Endodermal cell (in vitro differentiated cells): ENCODE data around the gene SCRN2. TPM values are rescaled to one million over a fixed set of nuclear protein-coding genes. Genes with fewer than 3 reads are reported as not detected.
A peak's percentile ranks its signal among the peaks of the same experiment; 100 is the strongest.

Experiments used
- DNase-seq: peaks from one replicate; pipeline ENCODE4 v3.0.0-alpha.2; 2017
- H3K27ac ChIP-seq: 2 replicates; pipeline ENCODE4 v1.5.1; 2013; ENCODE audit warnings: mild to moderate bottlenecking, low read depth, low read length, moderate library complexity
- H3K27me3 ChIP-seq: 2 replicates; pipeline ENCODE4 v1.6.1; 2013; ENCODE audit warnings: mild to moderate bottlenecking, low read length, moderate library complexity; ENCODE audit not compliant: insufficient read depth, control insufficient read depth, poor library complexity, severe bottlenecking
- H3K36me3 ChIP-seq: 2 replicates; pipeline ENCODE4 v1.7.0; 2013; ENCODE audit warnings: mild to moderate bottlenecking, low read length, moderate library complexity; ENCODE audit not compliant: control insufficient read depth, insufficient read depth
- H3K4me1 ChIP-seq: one replicate; pipeline ENCODE4 v1.7.0; 2013; ENCODE audit warnings: low read length; ENCODE audit not compliant: control insufficient read depth, insufficient read depth
- H3K4me3 ChIP-seq: 2 replicates; pipeline ENCODE4 v1.5.1; 2013; ENCODE audit warnings: mild to moderate bottlenecking, low read length, moderate library complexity
- H3K9ac ChIP-seq: 2 replicates; pipeline ENCODE4 v1.6.1; 2013; ENCODE audit warnings: mild to moderate bottlenecking, low read length, moderate library complexity; ENCODE audit not compliant: poor library complexity, severe bottlenecking; ENCODE audit errors: extremely low read depth
- H3K9me3 ChIP-seq: 2 replicates; pipeline ENCODE4 v1.6.1; 2013; ENCODE audit warnings: mild to moderate bottlenecking, low read length, moderate library complexity; ENCODE audit not compliant: control insufficient read depth
- H3K27ac Mint-ChIP-seq: 2 replicates; pipeline ENCODE4 v1.8.0; 2020; ENCODE audit warnings: mixed read lengths
- H3K27me3 Mint-ChIP-seq: 2 replicates; pipeline ENCODE4 v1.8.0; 2021; ENCODE audit warnings: mild to moderate bottlenecking, mixed read lengths; ENCODE audit not compliant: insufficient read depth
- H3K36me3 Mint-ChIP-seq: 2 replicates; pipeline ENCODE4 v1.8.0; 2020; ENCODE audit warnings: low read depth, mixed read lengths
- H3K4me1 Mint-ChIP-seq: 2 replicates; pipeline ENCODE4 v1.8.0; 2020; ENCODE audit warnings: mixed read lengths
- H3K4me3 Mint-ChIP-seq: 2 replicates; pipeline ENCODE4 v1.8.0; 2020; ENCODE audit warnings: mild to moderate bottlenecking, moderate library complexity, mixed read lengths
- H3K9me3 Mint-ChIP-seq: 2 replicates; pipeline ENCODE4 v1.8.0; 2020; ENCODE audit warnings: mild to moderate bottlenecking, mixed read lengths
- CTCF ChIP-seq: fragments of 200-600 bp; sonication (generic); conservative IDR thresholded peaks from 2 replicates; pipeline ENCODE4 v1.5.0; 2021; ENCODE audit warnings: antibody characterized with exemption, mild to moderate bottlenecking
- WGBS, 2 experiments: methylation state at CpG; one replicate each; pipeline versions ENCODE4 v1.1.5 to v1.1.7; 2013; ENCODE audit warnings: missing lambda C conversion rate in 2 of 2, mixed read lengths in 1 of 2; ENCODE audit not compliant: insufficient coverage in 1 of 2, insufficient read length in 1 of 2; 5-methylcytosine and 5-hydroxymethylcytosine counted together
- total RNA-seq, 2 donors: library from RNA; stranded (reverse); fragmentation: NEBNext Ultra II Directional in 1 of 2; extraction: Animal tissue kit (Norgen Biotek cat#: 25700) in 1 of 2; gene quantifications; 2 replicates in 1 of 2; 3 replicates in 1 of 2; pipeline ENCODE4 v1.2.1, GENCODE V29; 2021

SCRN2 gene
- total RNA-seq, 2 donors from 2014 or later: 54.5 to 71.9 TPM

GRCh38 chr17:47821031-47821423 lies 20.0 kb downstream of the SCRN2 start:
- Mint-ChIP-seq H3K4me3 (peak overlapping the region; percentile 87), H3K36me3 (peaks cover 28% of the 10 kb centered on the region), H3K9me3 (no peaks in the 10 kb centered on the region), H3K4me1 (peaks cover 10% of the 10 kb centered on the region), H3K27ac (peak overlapping the region; percentile 66), H3K27me3 (no peaks in the 10 kb centered on the region)
- TF ChIP-seq CTCF: no peak
- Histone ChIP-seq H3K27ac (no peak overlapping the region), H3K9me3 (no peaks in the 10 kb centered on the region), H3K27me3 (no peaks in the 10 kb centered on the region), H3K4me3 (peak overlapping the region; percentile 91), H3K4me1 (no peaks in the 10 kb centered on the region), H3K9ac (peak overlapping the region; percentile 53), H3K36me3 (peaks cover 28% of the 10 kb centered on the region)
- peak; percentile 71 for DNase-seq
- WGBS, 2 experiments: 8 to 25% methylated on average over 1 to 4 of the region's 4 CpGs

GRCh38 chr17:47820033-47820789 lies 20.9 kb downstream of the SCRN2 start:
- no peak overlapping the region for H3K27ac Mint-ChIP-seq
- Histone ChIP-seq H3K9ac (no peak overlapping the region), H3K36me3 (peaks cover 23% of the 10 kb centered on the region), H3K4me3 (peak overlapping the region; percentile 91), H3K9me3 (no peaks in the 10 kb centered on the region), H3K27me3 (no peaks in the 10 kb centered on the region), H3K27ac (no peak overlapping the region), H3K4me1 (no peaks in the 10 kb centered on the region)
- no peak for TF ChIP-seq CTCF
- H3K4me3 Mint-ChIP-seq: peak overlapping the region; percentile 87
- H3K36me3 Mint-ChIP-seq: peaks cover 31% of the 10 kb centered on the region
- WGBS, 2 experiments: 80 to 89% methylated on average over 5 to 11 of the region's 12 CpGs
- no peaks in the 10 kb centered on the region for H3K9me3 Mint-ChIP-seq
- peaks cover 10% of the 10 kb centered on the region for H3K4me1 Mint-ChIP-seq
- no peak for DNase-seq
- no peaks in the 10 kb centered on the region for H3K27me3 Mint-ChIP-seq

- Histone ChIP-seq H3K27ac (no peak overlapping the region), H3K4me1 (no peaks in the 10 kb centered on the region), H3K9me3 (no peaks in the 10 kb centered on the region), H3K27me3 (no peaks in the 10 kb centered on the region), H3K9ac (no peak overlapping the region), H3K36me3 (peaks cover 23% of the 10 kb centered on the region), H3K4me3 (no peak overlapping the region)
- no peak for TF ChIP-seq CTCF
- no peak for DNase-seq
- no peaks in the 10 kb centered on the region for H3K27me3 Mint-ChIP-seq
- peaks cover 29% of the 10 kb centered on the region for H3K36me3 Mint-ChIP-seq
- H3K4me1 Mint-ChIP-seq: peaks cover 10% of the 10 kb centered on the region
- 92 to 94% methylated on average over 2 to 10 of the region's 10 CpGs for WGBS, 2 experiments
- no peaks in the 10 kb centered on the region for H3K9me3 Mint-ChIP-seq
- H3K27ac Mint-ChIP-seq: no peak overlapping the region
- H3K4me3 Mint-ChIP-seq: no peak overlapping the region
Observed at GRCh38 chr17:47819475-47819874, 21.6 kb downstream of the SCRN2 start.
